CD14-positive monocyte (primary cell): Measurements from ENCODE around the gene KIAA0040. TPM values are rescaled to one million over a fixed set of nuclear protein-coding genes. Genes with fewer than 3 reads are reported as not detected.

Experiments
- DNase-seq, 3 donors: peaks; one replicate each; pipeline ENCODE4 v3.0.0-alpha.2; 2011 to 2022
- H2AFZ ChIP-seq: 2 replicates; pipeline ENCODE4 v1.6.0; 2012; ENCODE audit warnings: mild to moderate bottlenecking, low read depth, low read length, inconsistent platforms; ENCODE audit not compliant: insufficient read depth, poor library complexity, severe bottlenecking
- H3K27ac ChIP-seq, 2 donors: 1 replicate in 1 of 2; 2 replicates in 1 of 2; pipeline ENCODE4 v1.5.1; 2012 to 2013; ENCODE audit warnings: low read length in 2 of 2, control low read depth in 1 of 2, inconsistent platforms in 1 of 2, low read depth in 1 of 2, mild to moderate bottlenecking in 1 of 2
- H3K27me3 ChIP-seq, 2 donors: one replicate each; pipeline versions ENCODE4 v1.6.0 to v1.6.1; 2011 to 2013; ENCODE audit warnings: low read length in 2 of 2; ENCODE audit not compliant: control insufficient read depth in 2 of 2, insufficient read depth in 2 of 2
- H3K36me3 ChIP-seq, 2 donors: replicated peaks in 1 of 2; 1 replicate in 1 of 2; 2 replicates in 1 of 2; pipeline versions ENCODE4 v1.5.1 to v1.6.1; 2012 to 2013; ENCODE audit warnings: low read length in 2 of 2, control low read depth in 1 of 2, inconsistent platforms in 1 of 2, mild to moderate bottlenecking in 1 of 2; ENCODE audit not compliant: insufficient read depth in 2 of 2, control insufficient read depth in 1 of 2
- H3K4me1 ChIP-seq, 2 donors: 1 replicate in 1 of 2; 2 replicates in 1 of 2; pipeline versions ENCODE4 v1.5.1 to v1.6.1; 2012 to 2013; ENCODE audit warnings: low read length in 2 of 2, control low read depth in 1 of 2, inconsistent platforms in 1 of 2, mild to moderate bottlenecking in 1 of 2, moderate library complexity in 1 of 2; ENCODE audit not compliant: insufficient read depth in 2 of 2, control insufficient read depth in 1 of 2
- H3K4me2 ChIP-seq: replicated peaks from 2 replicates; pipeline ENCODE3; 2012; ENCODE audit warnings: low read length, moderate library complexity, mild to moderate bottlenecking; ENCODE audit not compliant: poor library complexity, severe bottlenecking; ENCODE audit errors: extremely low read depth
- H3K4me3 ChIP-seq, 3 experiments: fragments of 200-600 bp in 1 of 3; sonication (generic) in 1 of 3; replicated peaks in 1 of 3; 1 replicate in 2 of 3; 2 replicates in 1 of 3; pipeline ENCODE4 v1.5.1; 2011 to 2013; ENCODE audit warnings: low read length in 3 of 3, mild to moderate bottlenecking in 3 of 3, control low read depth in 2 of 3, low read depth in 2 of 3, inconsistent platforms in 1 of 3, moderate library complexity in 1 of 3
- H3K79me2 ChIP-seq: 2 replicates; pipeline ENCODE4 v1.6.0; 2012; ENCODE audit warnings: mild to moderate bottlenecking, control low read depth, inconsistent platforms, low read length, moderate library complexity; ENCODE audit not compliant: insufficient read depth
- H3K9ac ChIP-seq: 2 replicates; pipeline ENCODE4 v1.6.0; 2017; ENCODE audit warnings: low read length, mild to moderate bottlenecking; ENCODE audit not compliant: insufficient read depth, poor library complexity, severe bottlenecking
- H3K9me3 ChIP-seq, 2 donors: replicated peaks in 1 of 2; 1 replicate in 1 of 2; 2 replicates in 1 of 2; pipeline versions ENCODE4 v1.5.1 to v1.6.1; 2012 to 2013; ENCODE audit warnings: low read length in 2 of 2, control low read depth in 1 of 2; ENCODE audit not compliant: control insufficient read depth in 1 of 2, insufficient read depth in 1 of 2
- H4K20me1 ChIP-seq: 2 replicates; pipeline ENCODE4 v1.6.0; 2012; ENCODE audit warnings: mild to moderate bottlenecking, low read length, control low read depth, moderate library complexity; ENCODE audit not compliant: insufficient read depth
- H3K27ac Mint-ChIP-seq, 7 donors: one replicate each; pipeline ENCODE4 v1.8.0; 2020; ENCODE audit warnings: mild to moderate bottlenecking in 7 of 7, mixed read lengths in 7 of 7, moderate library complexity in 6 of 7, inconsistent platforms in 2 of 7
- H3K27me3 Mint-ChIP-seq, 3 donors: one replicate each; pipeline ENCODE4 v1.8.0; 2021 to 2022; ENCODE audit warnings: low read depth in 3 of 3, mild to moderate bottlenecking in 3 of 3, mixed read lengths in 3 of 3, moderate library complexity in 3 of 3, inconsistent platforms in 1 of 3
- H3K36me3 Mint-ChIP-seq, 2 donors: one replicate each; pipeline ENCODE4 v1.8.0; 2020; ENCODE audit warnings: mixed read lengths in 2 of 2, inconsistent platforms in 1 of 2, mild to moderate bottlenecking in 1 of 2
- H3K4me1 Mint-ChIP-seq: one replicate; pipeline ENCODE4 v1.8.0; 2020; ENCODE audit warnings: mild to moderate bottlenecking, mixed read lengths
- H3K4me3 Mint-ChIP-seq, 2 donors: one replicate each; pipeline ENCODE4 v1.8.0; 2020; ENCODE audit warnings: mild to moderate bottlenecking in 2 of 2, mixed read lengths in 2 of 2, moderate library complexity in 1 of 2
- H3K9me3 Mint-ChIP-seq, 7 donors: one replicate each; pipeline ENCODE4 v1.8.0; 2020 to 2022; ENCODE audit warnings: mixed read lengths in 7 of 7, mild to moderate bottlenecking in 6 of 7, moderate library complexity in 6 of 7, inconsistent platforms in 2 of 7
- CTCF ChIP-seq: fragments of 200-600 bp; IDR thresholded peaks from one replicate; pipeline ENCODE4 v1.8.0; 2022; ENCODE audit warnings: antibody characterized with exemption, mild to moderate bottlenecking
- WGBS: methylation state at CpG from one replicate; pipeline ENCODE4 v1.1.5; 2013; ENCODE audit warnings: missing lambda C conversion rate; ENCODE audit not compliant: insufficient coverage; 5-methylcytosine and 5-hydroxymethylcytosine counted together
- intact Hi-C, 2 donors: fragments of 100-400 bp; cut with micrococcal nuclease; formaldehyde crosslinking; loops; one replicate each; pipeline versions ENCODE4 v1.15.0 to v1.15.1; 2023
- polyA plus RNA-seq, 3 donors: library from polyadenylated mRNA; depleted of rRNA in 1 of 3; unstranded in 2 of 3; stranded (reverse) in 1 of 3; fragments of 300-500 nt in 2 of 3; fragments of >200 nt in 1 of 3; fragmentation: Illumina TruSeq in 2 of 3; gene quantifications; 1 replicate in 2 of 3; 2 replicates in 1 of 3; pipeline ENCODE4 v1.2.3, GENCODE V29; 2012 to 2021

KIAA0040 gene
- polyA plus RNA-seq, 3 donors, result 24.0 to 35.4 (median 25.9) TPM

DNA sequence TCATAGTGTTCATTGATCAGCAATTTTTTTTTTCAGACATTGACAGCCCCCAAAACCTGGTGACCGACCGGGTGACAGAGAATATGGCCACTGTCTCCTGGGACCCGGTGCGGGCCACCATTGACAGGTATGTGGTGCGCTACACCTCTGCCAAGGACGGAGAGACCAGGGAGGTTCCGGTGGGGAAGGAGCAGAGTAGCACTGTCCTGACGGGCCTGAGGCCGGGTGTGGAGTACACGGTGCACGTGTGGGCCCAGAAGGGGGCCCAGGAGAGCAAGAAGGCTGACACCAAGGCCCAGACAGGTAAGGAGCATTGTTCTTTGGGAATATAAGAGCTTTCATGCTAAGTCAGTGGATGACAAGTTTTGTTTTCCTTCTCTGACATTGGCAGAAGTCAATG lies 75.7 kb downstream of the KIAA0040 start:
- no peak overlapping the region for H3K4me3 ChIP-seq
- no peaks in the 10 kb centered on the region for H3K4me1 ChIP-seq
- H3K27ac ChIP-seq, result no peak overlapping the region
- H2AFZ ChIP-seq, result no peak overlapping the region
- H3K79me2 ChIP-seq, result no peaks in the 10 kb centered on the region
- Mint-ChIP-seq H3K4me3 (no peak overlapping the region), H3K27ac (peak overlapping the region in 2 of 7 donors; percentile 16 to 19), H3K36me3 (no peaks in the 10 kb centered on the region), H3K27me3 (peaks cover 0 to 4% (median 3%) of the 10 kb centered on the region in 3 donors), H3K4me1 (no peaks in the 10 kb centered on the region), H3K9me3 (peaks cover 12 to 23% (median 18%) of the 10 kb centered on the region in 7 donors)
- no peak for DNase-seq
- no peak for TF ChIP-seq CTCF
- peaks cover 4 to 6% of the 10 kb centered on the region in 2 donors for H3K9me3 ChIP-seq
- 92% methylated on average over 11 of the region's 11 CpGs for WGBS
- no peaks in the 10 kb centered on the region for H4K20me1 ChIP-seq
- no peaks in the 10 kb centered on the region for H3K36me3 ChIP-seq
- no peak overlapping the region for H3K4me2 ChIP-seq
- H3K27me3 ChIP-seq, result no peaks in the 10 kb centered on the region
- H3K9ac ChIP-seq, result no peak overlapping the region
- intact Hi-C loops, result no loop called here

DNA sequence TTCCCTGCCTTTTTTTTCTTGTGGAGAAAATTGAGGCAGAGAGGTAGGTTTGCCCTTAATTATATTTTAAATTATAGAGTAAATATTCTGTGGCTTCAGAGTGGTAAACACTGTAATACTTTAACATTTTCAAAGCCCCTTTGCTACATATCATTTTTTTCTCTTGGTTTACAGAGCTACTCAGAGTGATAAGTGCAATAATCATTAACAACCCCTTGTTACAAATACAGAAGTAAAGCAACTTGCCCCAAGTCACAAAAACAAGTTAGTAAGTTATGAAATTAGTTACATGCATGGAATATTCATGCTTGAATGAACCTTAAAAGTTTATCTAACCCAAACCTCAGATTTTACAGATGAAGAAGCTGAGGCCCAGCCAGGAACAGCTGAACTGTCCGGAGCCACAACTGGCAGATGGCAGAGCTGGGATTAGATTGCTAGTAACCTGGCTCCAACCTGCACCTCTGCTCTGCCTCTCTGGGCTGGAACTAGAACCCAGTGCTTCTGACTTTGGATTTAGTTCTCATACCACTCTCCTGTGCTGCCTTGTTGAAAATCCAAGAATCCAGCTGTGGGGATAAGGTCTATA lies 76.3 kb downstream of the KIAA0040 start:
- H3K4me1 Mint-ChIP-seq, result no peaks in the 10 kb centered on the region
- Histone ChIP-seq H3K79me2 (no peaks in the 10 kb centered on the region), H3K27ac (no peak overlapping the region), H3K36me3 (no peaks in the 10 kb centered on the region), H3K27me3 (no peaks in the 10 kb centered on the region), H3K4me2 (no peak overlapping the region), H3K4me3 (no peak overlapping the region), H2AFZ (no peak overlapping the region), H3K9me3 (peaks cover 4 to 6% of the 10 kb centered on the region in 2 donors), H4K20me1 (no peaks in the 10 kb centered on the region), H3K9ac (no peak overlapping the region), H3K4me1 (no peaks in the 10 kb centered on the region)
- no peak for TF ChIP-seq CTCF
- H3K9me3 Mint-ChIP-seq, result peaks cover 12 to 21% (median 18%) of the 10 kb centered on the region in 7 donors
- no peak for DNase-seq
- no peaks in the 10 kb centered on the region for H3K36me3 Mint-ChIP-seq
- H3K27ac Mint-ChIP-seq, result peak overlapping the region in 1 of 7 donors; percentile 16
- H3K27me3 Mint-ChIP-seq, result peaks cover 0 to 5% (median 3%) of the 10 kb centered on the region in 3 donors
- intact Hi-C loops, result no loop called here
- H3K4me3 Mint-ChIP-seq, result no peak overlapping the region
- 100% methylated on average over 1 of the region's 1 CpG for WGBS
